Stimulated activated CD8-positive, alpha-beta memory T cell treated with anti-CD3 and anti-CD28 coated beads, Interleukin-12 subunit alpha, Interleukin-12 subunit beta, amount 100 ng/mL, for 24 hours (primary cell): ENCODE measurements around the gene NTN5.
"Not testable (repeated sequence)": the region's sequence is repeated elsewhere in the genome, so short reads cannot be mapped to it uniquely, and the experiment has no call there.

Experiments used
- DNase-seq: peaks from one replicate; pipeline ENCODE4 v3.0.0-alpha.2; 2020; ENCODE audit errors: extremely low read depth

Gene NTN5

GRCh38 chr19:48644839-48645619 is 27.8 kb downstream of the NTN5 start:
- DNase-seq = peak; percentile 46

DNA sequence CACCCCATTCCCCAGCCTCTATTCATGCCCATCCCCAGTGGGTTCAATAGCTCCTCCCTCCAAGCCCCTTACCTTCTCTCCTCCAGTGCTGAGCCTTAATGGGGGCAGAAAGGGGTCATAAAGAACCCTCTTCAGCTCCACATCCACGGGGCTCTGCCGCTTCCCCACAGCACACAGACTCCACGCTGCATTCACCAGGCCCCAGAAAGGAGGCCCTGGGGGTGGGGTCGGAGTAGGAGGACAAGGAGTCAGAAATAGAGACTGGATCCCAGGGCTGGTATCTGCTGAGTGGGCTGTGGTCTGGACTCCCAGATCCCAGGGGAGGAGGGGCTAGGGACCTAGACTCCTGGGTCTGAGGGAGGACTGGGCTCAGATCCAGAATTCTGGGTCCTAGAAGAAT is 28.5 kb downstream of the NTN5 start:
- no peak for DNase-seq

DNA sequence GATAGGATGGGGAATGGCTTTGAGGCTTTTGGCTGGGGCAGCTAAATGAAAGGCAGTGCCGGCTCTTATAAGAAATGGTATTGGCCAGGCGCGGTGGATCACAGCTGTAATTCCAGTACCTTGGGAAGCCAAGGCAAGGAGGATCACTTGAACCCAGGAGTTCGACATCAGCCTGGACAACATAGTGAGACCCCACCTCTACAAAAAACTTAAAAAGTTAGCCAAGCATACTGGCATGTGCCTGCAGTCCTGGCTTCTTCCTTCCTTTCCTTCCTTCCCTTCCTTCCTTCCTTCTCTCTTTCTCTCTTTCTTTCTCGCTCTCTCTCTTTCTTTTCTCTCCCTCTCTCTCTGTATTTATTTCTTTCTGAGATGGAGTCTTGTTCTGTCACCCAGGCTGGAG is 30.0 kb downstream of the NTN5 start:
- no peak for DNase-seq

- no peak for DNase-seq
Measured at GRCh38 chr19:48641850-48642249, 31.0 kb downstream of the NTN5 start.

DNA sequence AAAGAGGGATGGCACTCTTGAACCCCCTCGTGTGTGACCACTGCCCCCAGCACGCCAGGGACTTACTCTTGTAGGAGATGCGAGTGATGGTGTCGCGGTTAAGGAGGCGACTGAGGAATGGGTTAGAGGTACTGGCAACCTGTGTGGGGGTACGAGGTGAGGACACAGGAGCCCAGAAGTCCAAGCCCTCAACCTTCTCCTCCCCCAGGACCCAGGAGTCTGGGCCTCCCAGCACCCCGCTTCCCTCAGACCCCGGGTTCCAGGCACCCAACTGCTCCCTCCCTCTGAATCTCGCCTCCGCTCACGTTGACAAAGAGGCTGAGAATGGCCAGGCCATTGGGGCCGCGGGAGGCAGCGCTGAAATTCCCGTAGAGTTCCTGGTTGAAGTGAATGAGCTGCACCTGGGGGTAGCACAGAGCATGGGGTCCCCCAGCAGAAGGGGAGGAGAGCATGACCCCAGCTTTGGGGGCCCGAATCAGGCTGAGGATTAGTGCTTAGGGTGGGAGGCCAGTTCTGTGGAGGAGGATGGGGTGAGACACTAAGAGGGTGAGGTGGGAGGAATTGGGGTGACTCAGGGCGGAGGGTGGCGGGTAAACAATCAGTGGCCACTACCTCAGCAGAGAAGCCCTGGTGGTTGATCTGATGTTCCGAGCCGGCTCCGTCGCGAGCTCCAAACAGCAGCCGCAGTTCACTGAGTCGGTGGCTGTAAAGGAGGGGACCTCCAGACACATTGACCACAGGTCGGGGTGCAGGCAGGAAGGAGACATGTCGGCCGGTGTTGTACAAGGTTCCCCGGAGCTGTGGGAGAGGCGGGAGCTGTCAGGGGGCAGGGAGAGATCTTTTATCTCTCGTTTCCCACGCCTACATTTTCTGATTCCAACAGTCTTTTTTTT is 33.1 kb downstream of the NTN5 start:
- DNase-seq = no peak

DNA sequence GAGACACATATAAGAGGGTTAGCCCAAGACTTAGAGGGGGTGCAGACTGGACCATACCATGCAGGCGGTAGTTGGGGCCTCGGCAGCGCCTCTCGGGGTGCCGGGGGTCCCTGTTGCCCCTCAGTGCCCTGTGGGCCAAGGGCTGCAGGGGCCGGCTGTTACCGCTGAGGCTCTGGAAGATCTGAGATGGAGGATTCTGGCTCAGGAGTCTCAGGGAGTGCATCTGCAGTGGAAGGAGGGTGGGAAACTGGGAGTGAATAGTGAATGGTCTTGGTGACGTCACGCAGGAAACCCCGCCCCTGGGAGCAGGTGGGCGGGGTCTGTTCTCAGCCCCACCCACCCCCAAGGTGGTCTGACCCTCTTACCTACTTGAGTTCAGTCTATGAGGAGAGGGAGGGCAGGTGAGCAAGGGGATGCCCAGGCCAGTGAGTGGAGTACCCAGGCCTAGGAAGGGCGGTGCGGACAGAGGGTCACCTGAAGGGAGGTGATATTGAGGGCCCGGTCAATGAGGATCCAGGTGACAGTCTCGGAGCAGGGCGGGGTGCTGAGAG is 33.9 kb downstream of the NTN5 start:
- DNase-seq = no peak

GRCh38 chr19:48637948-48638830 is 34.6 kb downstream of the NTN5 start:
- DNase-seq = peak; percentile 60

DNA sequence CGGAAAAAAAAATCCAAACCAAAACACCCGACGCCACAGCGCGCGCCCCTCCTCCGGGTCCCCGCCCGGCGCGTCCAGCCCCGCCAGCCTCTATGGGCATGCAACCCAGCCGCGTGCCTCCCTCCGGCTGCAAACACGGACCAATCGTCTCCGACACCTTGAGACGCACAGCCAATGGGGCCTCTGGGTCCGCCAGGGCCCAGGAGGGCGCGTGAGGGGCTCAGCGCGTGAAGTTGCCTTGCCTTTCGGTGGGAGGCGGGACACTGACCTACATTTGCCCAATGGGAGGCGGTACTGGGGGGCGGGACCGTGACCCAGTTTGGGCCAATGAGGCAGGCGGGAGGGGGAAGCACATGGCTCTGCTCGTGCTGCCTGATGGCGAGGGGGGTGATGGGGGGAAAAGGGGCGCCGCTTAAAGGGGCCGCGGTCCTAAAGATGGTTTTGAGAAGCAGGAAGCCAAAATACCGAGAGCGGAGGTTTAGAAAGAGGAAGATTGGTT is 35.3 kb downstream of the NTN5 start:
- peak; percentile 99 for DNase-seq

GRCh38 chr19:48636859-48637448 is 35.9 kb downstream of the NTN5 start, which contains the start of gene DBP:
TSS of gene DBP (minus strand) at chr19:48637379. CDS start at chr19:48636994, 385 bp downstream.
- no peak for DNase-seq

GRCh38 chr19:48635966-48636858 is 36.6 kb downstream of the NTN5 start:
- no peak for DNase-seq

- DNase-seq = peak; percentile 48
Measured at GRCh38 chr19:48635263-48635965, 37.4 kb downstream of the NTN5 start.

DNA sequence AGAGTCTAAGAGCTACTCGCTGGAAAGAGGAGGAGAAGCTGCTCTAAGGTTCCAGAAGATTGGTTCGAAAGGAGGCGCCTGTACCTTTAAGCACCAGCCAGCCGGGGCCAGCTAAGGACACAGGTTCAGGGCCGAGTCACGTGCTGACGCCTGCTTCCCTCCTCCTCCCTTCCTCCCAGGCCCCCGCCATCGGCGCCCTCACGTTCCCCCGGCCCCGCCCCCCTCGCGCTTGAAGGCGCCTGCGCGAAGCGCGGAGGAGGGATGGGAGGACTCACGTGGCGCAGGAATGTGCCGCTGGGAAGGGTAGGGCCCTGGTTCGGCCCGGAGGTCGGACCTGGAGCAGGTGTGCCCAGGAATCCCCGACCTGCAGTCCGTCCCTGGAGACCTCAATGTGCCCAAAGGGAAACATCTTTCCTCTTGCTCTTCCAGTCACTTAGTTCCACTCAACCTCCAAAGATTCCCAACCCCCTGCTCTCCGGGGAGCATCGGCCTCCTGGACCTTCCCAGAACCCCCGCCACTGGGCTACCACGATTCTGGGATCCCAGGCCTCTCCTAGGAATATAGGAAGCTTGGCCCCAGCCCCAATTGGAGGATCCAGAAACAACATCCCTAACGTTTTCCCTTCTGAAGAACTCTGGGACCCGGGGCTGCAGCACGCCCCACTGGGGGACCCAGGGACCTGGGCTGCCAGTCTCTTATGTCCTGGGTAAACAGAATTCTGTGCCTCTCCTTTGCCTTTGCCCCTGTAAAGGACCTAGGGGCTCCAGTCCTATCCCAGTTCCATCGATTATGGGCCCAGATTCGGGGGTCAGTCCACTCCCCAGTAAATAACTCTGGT is 38.2 kb downstream of the NTN5 start:
- DNase-seq = peak; percentile 86

DNA sequence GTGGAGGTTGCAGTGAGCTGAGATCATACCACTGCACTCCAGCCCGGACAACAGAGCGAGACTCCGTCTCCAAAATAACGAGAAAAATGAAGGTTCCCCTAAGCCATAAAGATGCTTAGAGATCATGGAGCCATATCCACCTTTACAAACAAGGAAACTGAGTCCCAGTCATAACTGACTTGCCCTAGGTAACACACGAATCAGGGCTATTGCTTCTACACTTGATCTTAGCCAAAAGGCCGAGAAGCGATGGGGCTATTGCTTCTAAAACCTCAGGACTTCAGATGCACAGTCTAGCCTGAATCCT is 38.8 kb downstream of the NTN5 start:
- no peak for DNase-seq

- DNase-seq = no peak
Measured at GRCh38 chr19:48633148-48634035, 39.4 kb downstream of the NTN5 start.

GRCh38 chr19:48632692-48633147 is 40.1 kb downstream of the NTN5 start:
- no peak for DNase-seq

- not testable (repeated sequence) for DNase-seq
Measured at GRCh38 chr19:48632286-48632685, 40.5 kb downstream of the NTN5 start.

- DNase-seq = no peak
Measured at GRCh38 chr19:48631225-48631624, 41.6 kb downstream of the NTN5 start.
